ENCODE measurements around the gene METTL1.

METTL1 gene

GRCh38 chr12:57781801-57782200, 9.9 kb upstream of the METTL1 start:
- H3F3A ChIP-seq (ENCODE audit: insufficient read depth), result no peaks in the 10 kb centered on the region
- no peaks in the 10 kb centered on the region for H3K9me3 ChIP-seq (ENCODE audit: insufficient read depth, low read length)
- no peaks in the 10 kb centered on the region for H4K20me1 ChIP-seq (ENCODE audit: low read depth, low read length)
- peak overlapping the region; percentile 27 for H2AFZ ChIP-seq (ENCODE audit: low read depth, low read length, severe bottlenecking)
- no peak for TF ChIP-seq CTCF (IDR thresholded peaks at IDR 0.05; ENCODE audit: insufficient read depth, low read length, poor library complexity, severe bottlenecking)
- no peak for TF ChIP-seq EZH2phosphoT487 (conservative IDR thresholded peaks at IDR 0.05; ENCODE audit: low read length)
- peaks cover 16% of the 10 kb centered on the region for H3K79me2 ChIP-seq (ENCODE audit: insufficient read depth, low read length)
- no peaks in the 10 kb centered on the region for H3K27me3 ChIP-seq (ENCODE audit: low read length)
- peak overlapping the region; percentile 45 for H3K4me2 ChIP-seq (ENCODE audit: low read depth, low read length, poor library complexity, severe bottlenecking)
- H3K36me3 ChIP-seq (ENCODE audit: low read length), result peaks cover 12% of the 10 kb centered on the region; the same call in 1 of the 2 replicates
- no peak overlapping the region for H3K4me3 ChIP-seq (ENCODE audit: insufficient read depth, low read length, poor library complexity, severe bottlenecking)
- no peak overlapping the region for H3K27ac ChIP-seq (ENCODE audit: low read depth, low read length)
- peak overlapping the region; percentile 92 for H3K9ac ChIP-seq (ENCODE audit: low read length)
- no peaks in the 10 kb centered on the region for H3K9me2 ChIP-seq (replicated peaks; ENCODE audit: insufficient read depth, low read length)

- Histone ChIP-seq H3K27ac (ENCODE audit: low read depth, low read length) (no peak overlapping the region), H3K79me2 (ENCODE audit: insufficient read depth, low read length) (peaks cover 16% of the 10 kb centered on the region), H3K27me3 (ENCODE audit: low read length) (no peaks in the 10 kb centered on the region), H3K4me2 (ENCODE audit: low read depth, low read length, poor library complexity, severe bottlenecking) (no peak overlapping the region), H2AFZ (ENCODE audit: low read depth, low read length, severe bottlenecking) (no peak overlapping the region), H4K20me1 (ENCODE audit: low read depth, low read length) (no peaks in the 10 kb centered on the region), H3K36me3 (ENCODE audit: low read length) (peaks cover 7% of the 10 kb centered on the region; the same call in 1 of the 2 replicates), H3K9me2 (replicated peaks; ENCODE audit: insufficient read depth, low read length) (no peaks in the 10 kb centered on the region), H3K4me3 (ENCODE audit: insufficient read depth, low read length, poor library complexity, severe bottlenecking) (no peak overlapping the region), H3F3A (ENCODE audit: insufficient read depth) (no peaks in the 10 kb centered on the region), H3K9ac (ENCODE audit: low read length) (no peak overlapping the region), H3K9me3 (ENCODE audit: insufficient read depth, low read length) (no peaks in the 10 kb centered on the region)
- no peak for TF ChIP-seq EZH2phosphoT487 (conservative IDR thresholded peaks at IDR 0.05; ENCODE audit: low read length)
These were observed 9.3 kb upstream of the METTL1 start for GRCh38 chr12:57781244-57781643.

- TF ChIP-seq CTCF (IDR thresholded peaks at IDR 0.05; ENCODE audit: insufficient read depth, low read length, poor library complexity, severe bottlenecking) (no peak), EZH2phosphoT487 (conservative IDR thresholded peaks at IDR 0.05; ENCODE audit: low read length) (no peak)
- Histone ChIP-seq H3F3A (ENCODE audit: insufficient read depth) (no peaks in the 10 kb centered on the region), H3K4me3 (ENCODE audit: insufficient read depth, low read length, poor library complexity, severe bottlenecking) (no peak overlapping the region), H3K27ac (ENCODE audit: low read depth, low read length) (no peak overlapping the region), H3K9me3 (ENCODE audit: insufficient read depth, low read length) (no peaks in the 10 kb centered on the region), H3K79me2 (ENCODE audit: insufficient read depth, low read length) (peaks cover 16% of the 10 kb centered on the region), H3K36me3 (ENCODE audit: low read length) (no peaks in the 10 kb centered on the region), H4K20me1 (ENCODE audit: low read depth, low read length) (no peaks in the 10 kb centered on the region), H3K27me3 (ENCODE audit: low read length) (no peaks in the 10 kb centered on the region), H2AFZ (ENCODE audit: low read depth, low read length, severe bottlenecking) (no peak overlapping the region), H3K4me2 (ENCODE audit: low read depth, low read length, poor library complexity, severe bottlenecking) (no peak overlapping the region), H3K9me2 (replicated peaks; ENCODE audit: insufficient read depth, low read length) (no peaks in the 10 kb centered on the region), H3K9ac (ENCODE audit: low read length) (no peak overlapping the region)
These were observed 8.5 kb upstream of the METTL1 start for GRCh38 chr12:57780284-57780897.

- Histone ChIP-seq H3F3A (ENCODE audit: insufficient read depth) (no peaks in the 10 kb centered on the region), H3K27me3 (ENCODE audit: low read length) (no peaks in the 10 kb centered on the region), H3K36me3 (ENCODE audit: low read length) (no peaks in the 10 kb centered on the region), H3K9ac (ENCODE audit: low read length) (no peak overlapping the region), H3K79me2 (ENCODE audit: insufficient read depth, low read length) (peaks cover 16% of the 10 kb centered on the region), H3K4me3 (ENCODE audit: insufficient read depth, low read length, poor library complexity, severe bottlenecking) (no peak overlapping the region), H3K9me3 (ENCODE audit: insufficient read depth, low read length) (no peaks in the 10 kb centered on the region), H4K20me1 (ENCODE audit: low read depth, low read length) (no peaks in the 10 kb centered on the region), H3K4me2 (ENCODE audit: low read depth, low read length, poor library complexity, severe bottlenecking) (no peak overlapping the region), H3K9me2 (replicated peaks; ENCODE audit: insufficient read depth, low read length) (no peaks in the 10 kb centered on the region), H2AFZ (ENCODE audit: low read depth, low read length, severe bottlenecking) (no peak overlapping the region), H3K27ac (ENCODE audit: low read depth, low read length) (no peak overlapping the region)
- TF ChIP-seq EZH2phosphoT487 (conservative IDR thresholded peaks at IDR 0.05; ENCODE audit: low read length), result no peak
- TF ChIP-seq CTCF (IDR thresholded peaks at IDR 0.05; ENCODE audit: insufficient read depth, low read length, poor library complexity, severe bottlenecking), result no peak
These were observed 7.8 kb upstream of the METTL1 start for GRCh38 chr12:57779736-57780135.

Measured in SU-DHL-6 (cell line).